GM18867 (cell line): ENCODE data around the gene PDSS1.

Experiments
- ATAC-seq: cut with Tn5 transposase; IDR thresholded peaks from one replicate; pipeline ENCODE4 v1.9.1; 2021; ENCODE audit warnings: mild to moderate bottlenecking, moderate library complexity; ENCODE audit not compliant: unreplicated experiment

Gene PDSS1

GRCh38 chr10:26792758-26793495, 95.4 kb downstream of the PDSS1 start:
- ATAC-seq: no peak
